Activated CD8-positive, alpha-beta memory T cell treated with anti-CD3 and anti-CD28 coated beads for 1 hour (primary cell): ENCODE data around the gene CCK.

Experiments
- DNase-seq, 2 donors: peaks; one replicate each; pipeline ENCODE4 v3.0.0-alpha.2; 2020; ENCODE audit warnings: low read depth in 1 of 2; ENCODE audit errors: extremely low read depth in 1 of 2

CCK gene

GRCh38 chr3:42226470-42227425 is 39.2 kb downstream of the CCK start:
- DNase-seq = no peak

- DNase-seq = no peak
Observed at GRCh38 chr3:42225486-42226363, 40.3 kb downstream of the CCK start.

GRCh38 chr3:42224658-42225421 is 41.1 kb downstream of the CCK start:
- DNase-seq = no peak

GRCh38 chr3:42224178-42224577 is 41.8 kb downstream of the CCK start:
- no peak for DNase-seq

- no peak for DNase-seq
Observed at GRCh38 chr3:42222942-42223693, 42.9 kb downstream of the CCK start.

GRCh38 chr3:42220436-42221121 is 45.4 kb downstream of the CCK start:
- no peak for DNase-seq

- DNase-seq = no peak
Observed at GRCh38 chr3:42216931-42217333, 49.1 kb downstream of the CCK start.

GRCh38 chr3:42216302-42216701 is 49.7 kb downstream of the CCK start:
- no peak for DNase-seq

GRCh38 chr3:42214565-42215283 is 51.3 kb downstream of the CCK start:
- no peak for DNase-seq

- DNase-seq = no peak
Observed at GRCh38 chr3:42214064-42214463, 51.9 kb downstream of the CCK start.

- no peak for DNase-seq
Observed at GRCh38 chr3:42213417-42213816, 52.6 kb downstream of the CCK start.

- DNase-seq = no peak
Observed at GRCh38 chr3:42210726-42211125, 55.3 kb downstream of the CCK start.

- DNase-seq = no peak
Observed at GRCh38 chr3:42209917-42210316, 56.1 kb downstream of the CCK start.
